Measurements from ENCODE around the gene C17orf114.

GRCh38 chr17:4789951-4790704 is 12.0 kb downstream of the C17orf114 start:
- peak; percentile 34 to 96 (median 68) for TF ChIP-seq CTCF (IDR thresholded peaks at IDR 0.05)
- TF ChIP-seq POLR2A (IDR thresholded peaks at IDR 0.05), result peak; percentile 87 to 92
